Activated CD4-positive, alpha-beta T cell treated with anti-CD3 and anti-CD28 coated beads, Interleukin-2, Interleukin-4, amounts not matched to agents 100 ng/mL and 50 ng/mL, durations not matched to agents 16 hours and 8 hours (primary cell): ENCODE data around the gene ZNF276.
"Not testable (repeated sequence)": the region's sequence is repeated elsewhere in the genome, so short reads cannot be mapped to it uniquely, and the experiment has no call there.

Experiments used
- DNase-seq: peaks from one replicate; pipeline ENCODE4 v3.0.0-alpha.2; 2020; ENCODE audit warnings: low spot score

ZNF276 gene

DNA sequence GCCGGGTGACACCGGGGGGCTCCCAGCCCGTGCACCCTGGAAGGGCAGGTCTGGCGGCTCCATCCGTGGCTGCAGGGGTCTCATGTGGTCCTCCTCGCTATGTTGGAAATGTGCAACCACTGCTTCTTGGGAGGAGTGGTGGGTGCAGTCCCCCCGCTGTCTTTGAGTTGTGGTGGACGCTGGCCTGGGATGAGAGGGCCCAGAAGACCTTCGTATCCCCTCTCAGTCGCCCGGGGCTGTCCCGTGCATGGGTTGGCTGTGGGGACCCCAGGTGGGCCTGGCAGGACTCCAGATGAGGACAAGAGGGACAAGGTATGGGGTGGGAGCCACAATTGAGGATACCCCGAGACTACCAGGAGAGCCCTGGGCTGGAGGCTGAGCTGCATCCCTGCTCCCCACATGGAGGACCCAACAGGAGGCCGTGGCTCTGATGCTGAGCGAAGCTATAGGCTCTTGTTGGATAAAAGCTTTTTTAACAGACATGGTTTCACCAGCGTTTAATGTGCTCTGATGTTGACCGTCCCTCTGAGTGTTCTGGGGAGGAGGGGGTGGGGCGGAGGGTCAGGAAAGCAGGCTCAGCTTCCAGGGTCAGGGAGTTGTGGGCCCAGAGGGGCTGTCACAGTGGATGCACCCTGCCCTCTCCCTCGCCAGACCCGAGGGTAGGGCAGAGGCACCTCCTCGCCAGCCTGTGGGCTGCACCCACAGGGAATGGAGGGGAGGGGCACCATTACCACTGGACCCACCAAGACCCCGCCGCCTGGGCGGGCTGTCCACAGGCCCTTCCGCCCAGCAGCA, 25.3 kb upstream of the ZNF276 start:
- no peak for DNase-seq

DNA sequence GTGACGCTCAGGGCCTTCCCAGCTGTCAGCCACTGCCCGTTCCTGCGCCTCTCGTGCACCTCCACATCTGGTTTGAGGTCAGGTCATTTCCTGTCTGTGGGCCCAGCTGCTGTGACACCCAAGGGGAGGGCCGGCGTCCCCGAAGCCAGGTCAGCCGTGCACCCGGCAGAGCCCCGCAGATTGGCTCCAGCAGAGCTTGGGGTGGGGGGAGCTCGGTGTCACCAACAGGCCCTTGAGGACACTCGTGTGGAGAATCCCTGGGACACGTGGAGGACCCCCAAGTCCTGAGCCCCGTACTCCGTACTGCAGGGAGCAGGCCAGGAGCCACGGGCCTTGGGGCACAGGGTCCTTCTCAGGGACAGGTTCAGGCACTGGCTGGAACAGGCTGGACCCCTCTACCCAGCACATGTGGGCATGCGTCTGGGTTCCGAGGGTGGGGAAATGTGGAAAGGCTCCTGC, 24.6 kb upstream of the ZNF276 start:
- DNase-seq: no peak

DNA sequence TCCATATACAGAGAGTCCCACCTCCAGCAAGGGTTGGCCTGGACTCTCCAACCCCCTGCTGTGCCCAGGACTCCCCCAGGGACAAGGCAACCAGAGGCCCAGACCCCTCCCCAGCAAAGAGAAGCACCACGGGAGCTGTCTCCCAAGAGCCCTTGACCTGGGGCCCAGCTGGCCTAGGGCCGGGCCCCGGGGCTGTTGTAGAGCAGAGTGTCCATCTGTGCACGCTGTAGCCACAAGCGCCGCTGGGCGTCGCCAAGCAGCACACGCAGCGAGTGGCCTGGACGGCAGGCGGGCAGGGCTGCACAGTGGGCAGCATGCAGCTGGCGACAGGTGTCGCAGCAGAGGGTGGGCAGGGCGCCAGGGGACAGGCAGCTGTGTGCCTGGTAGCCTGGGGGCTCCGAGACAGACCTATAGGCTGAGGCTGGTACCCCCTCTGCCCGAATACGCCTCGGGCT, 24.1 kb upstream of the ZNF276 start:
- DNase-seq: no peak

DNA sequence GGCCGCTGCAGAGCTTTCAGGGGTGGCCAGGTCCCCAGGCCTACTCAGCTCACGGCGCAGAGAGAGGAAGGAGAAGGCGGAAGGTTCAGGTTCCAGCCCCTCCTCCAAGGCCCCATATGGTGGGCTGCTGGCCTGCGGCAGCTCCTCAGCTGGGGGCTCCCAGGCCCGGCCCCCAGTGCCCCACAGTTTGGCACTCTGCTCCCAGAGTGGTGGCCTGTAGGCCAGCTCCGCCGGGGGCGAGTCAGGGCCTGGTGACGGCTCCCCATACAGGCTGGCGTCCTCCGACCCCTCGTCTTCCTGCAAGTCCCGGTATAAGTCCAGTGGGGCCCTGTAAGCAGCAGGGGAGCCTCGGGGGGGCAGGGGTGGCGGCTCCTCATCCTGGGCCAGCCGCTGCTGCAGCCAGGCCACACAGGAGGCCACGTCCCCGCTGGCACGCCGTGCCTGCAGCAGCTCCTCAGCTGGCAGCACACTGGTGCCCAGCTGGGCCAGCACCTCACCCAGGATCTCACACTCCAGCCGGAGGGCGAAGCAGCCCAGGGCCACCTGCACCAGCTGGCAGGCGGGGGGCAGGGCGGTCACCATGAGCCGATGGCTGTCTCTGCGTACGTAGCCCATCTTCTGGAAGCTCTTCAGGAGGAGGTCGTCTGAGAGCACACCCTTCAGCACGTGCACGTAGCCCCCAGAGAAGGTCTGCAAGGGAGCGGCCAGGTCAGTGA, 23.6 kb upstream of the ZNF276 start:
- DNase-seq: no peak

DNA sequence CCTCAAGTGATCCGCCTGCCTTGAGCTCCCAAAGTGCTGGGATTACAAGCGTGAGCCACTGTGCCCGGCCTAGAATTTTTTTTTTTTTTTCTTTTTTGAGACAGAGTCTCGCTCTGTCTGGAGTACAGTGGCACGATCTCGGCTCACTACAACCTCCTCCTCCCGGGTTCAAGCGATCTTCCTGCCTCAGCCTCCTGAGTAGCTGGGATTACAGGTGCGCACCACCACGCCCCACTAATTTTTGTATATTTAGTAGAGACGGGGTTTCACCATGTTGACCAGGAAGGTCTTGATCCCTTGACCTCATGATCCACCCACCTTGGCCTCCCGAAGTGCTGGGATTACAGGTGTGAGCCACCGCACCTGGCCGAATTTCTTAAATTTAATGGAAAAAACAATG, 22.6 kb upstream of the ZNF276 start:
- DNase-seq: not testable (repeated sequence)

DNA sequence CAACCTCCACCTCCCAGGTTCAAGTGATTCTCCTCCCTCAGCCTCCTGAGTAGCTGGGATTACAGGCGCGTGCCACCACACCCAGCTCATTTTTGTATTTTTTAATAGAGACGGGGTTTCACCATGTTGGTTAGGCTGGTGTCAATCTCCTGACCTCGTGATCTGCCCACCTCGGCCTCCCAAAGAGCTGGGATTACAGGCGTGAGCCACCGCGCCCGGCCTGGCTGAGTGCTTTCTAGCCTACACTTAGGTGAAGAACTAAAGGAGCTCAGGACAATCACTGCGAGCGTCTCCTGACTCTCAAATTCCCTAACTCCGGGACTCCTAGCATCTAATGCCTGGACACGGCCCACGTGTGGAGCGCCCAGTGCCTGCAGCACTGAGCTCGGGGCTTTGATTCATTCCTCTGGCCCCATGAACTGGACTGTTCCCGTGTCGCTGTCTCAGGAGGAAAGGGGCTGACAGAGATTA, 21.7 kb upstream of the ZNF276 start:
- not testable (repeated sequence) for DNase-seq

DNA sequence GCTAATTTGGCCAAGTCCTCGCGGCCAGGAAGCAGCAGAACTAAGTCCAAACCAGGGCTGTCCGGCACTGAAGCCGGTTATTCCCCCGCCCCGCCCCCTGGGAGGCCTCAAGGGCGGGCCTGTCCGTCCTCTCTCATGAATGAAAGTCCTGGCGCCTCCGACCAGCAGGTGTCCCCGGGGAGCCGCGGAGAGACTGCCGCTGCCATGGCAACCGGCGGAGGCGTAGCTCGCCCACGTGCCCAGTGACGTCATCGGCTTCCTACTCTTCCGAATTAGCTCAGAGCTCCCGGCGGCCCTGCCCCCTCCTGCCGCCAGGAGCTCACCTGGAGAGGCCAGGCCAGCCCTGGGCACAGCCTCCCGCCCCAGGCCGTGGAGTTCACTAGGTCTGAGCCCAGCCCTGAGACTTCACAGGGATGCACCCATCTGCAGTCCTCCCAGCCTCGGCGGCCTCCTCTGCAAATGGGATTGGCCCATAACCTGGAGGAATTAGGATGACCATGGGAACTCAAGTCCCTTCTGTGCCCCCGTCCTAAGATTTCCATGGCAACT, 21.2 kb upstream of the ZNF276 start:
- peak; percentile 96 for DNase-seq

DNA sequence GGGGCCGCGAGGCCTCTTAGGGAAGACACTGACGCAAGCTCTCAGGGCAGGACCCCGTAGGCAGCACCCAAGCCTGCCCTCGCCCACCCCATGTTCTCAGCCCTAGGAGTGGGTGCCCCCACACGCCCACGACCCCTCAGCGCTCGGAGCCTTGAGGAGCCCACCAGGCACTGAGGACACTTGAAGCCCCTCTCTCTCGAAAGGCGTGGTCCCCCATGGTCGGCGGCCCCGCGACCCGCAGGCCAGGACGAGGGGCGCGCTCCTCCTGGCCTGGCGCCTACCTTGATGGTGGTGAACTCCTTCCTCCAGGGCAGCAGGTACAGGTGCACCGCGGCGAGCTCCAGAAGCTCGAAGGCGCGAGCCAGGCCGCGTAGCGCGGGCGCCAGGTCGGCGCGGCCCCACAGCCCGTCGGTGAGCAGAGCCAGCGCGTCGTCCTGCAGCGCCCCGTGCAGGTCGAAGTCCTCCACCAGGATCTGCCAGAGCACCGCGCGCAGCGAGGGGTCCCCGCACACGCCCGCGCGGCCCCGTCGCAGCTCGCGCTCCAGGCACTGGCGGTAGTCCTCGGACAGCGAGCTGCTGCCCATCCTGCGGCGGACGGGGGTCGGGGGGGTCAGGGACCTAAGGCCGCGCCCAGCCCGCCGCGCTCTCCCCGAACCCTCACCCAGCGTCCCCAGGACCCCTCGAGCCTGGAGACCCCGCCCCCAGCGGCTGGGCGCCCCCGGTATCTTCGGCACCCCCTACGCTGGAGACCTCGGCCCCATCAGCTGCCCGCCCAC, 20.5 kb upstream of the ZNF276 start:
- no peak for DNase-seq

DNA sequence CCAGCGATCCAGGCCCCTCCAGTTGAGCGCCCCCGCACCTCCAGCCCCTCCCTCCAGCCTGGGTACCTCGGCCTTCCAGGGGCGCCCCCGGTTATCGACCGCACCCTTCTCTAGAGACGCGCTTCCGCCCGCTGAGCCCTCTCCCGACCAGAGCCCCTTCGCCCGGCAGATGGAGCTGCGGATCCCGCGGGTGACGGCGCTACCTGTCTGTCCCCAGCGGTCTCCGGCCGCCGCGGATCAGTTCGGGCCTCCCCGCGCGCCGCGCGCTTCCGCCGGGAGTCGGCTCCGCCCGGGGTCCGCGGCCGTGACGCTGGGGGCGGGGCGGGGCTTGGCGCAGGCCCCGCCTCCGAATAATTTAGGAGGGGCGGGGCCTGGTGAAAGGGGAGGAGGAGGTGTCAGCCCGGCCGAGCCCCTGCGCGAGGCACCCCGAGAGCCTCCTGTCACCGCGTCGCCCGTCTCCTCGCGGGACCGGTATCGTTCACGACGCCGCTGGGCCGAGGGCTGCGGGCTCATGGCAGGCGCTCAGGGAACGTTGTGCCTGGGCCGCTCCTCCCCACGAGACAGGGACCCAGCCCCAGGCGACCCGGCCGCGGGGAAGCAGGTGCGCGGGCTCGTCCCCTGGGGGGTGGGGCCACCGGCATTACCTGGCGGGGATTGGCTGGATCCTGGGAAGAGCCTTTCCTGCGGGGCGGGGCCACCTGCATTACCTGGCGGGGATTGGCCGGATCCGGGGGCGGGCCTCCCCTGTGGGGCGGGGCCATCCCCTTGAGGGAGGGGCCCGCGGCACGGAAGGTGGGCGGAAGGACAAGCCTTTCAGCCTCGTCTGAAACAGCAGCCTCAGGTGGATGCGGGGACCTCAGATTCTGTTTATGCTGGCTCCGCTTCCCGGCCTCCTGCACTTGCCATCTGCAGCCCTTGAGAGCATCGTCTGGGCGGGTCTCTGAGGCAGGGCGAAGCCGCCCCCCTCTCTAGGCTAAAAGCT, 19.6 kb upstream of the ZNF276 start, which contains the start of gene SPATA2L:
TSS of gene SPATA2L (minus strand) at position 281 of the 982 bp plus-strand sequence. CDS start 473 bp downstream, outside the sequence.
- DNase-seq: peak; percentile 95

DNA sequence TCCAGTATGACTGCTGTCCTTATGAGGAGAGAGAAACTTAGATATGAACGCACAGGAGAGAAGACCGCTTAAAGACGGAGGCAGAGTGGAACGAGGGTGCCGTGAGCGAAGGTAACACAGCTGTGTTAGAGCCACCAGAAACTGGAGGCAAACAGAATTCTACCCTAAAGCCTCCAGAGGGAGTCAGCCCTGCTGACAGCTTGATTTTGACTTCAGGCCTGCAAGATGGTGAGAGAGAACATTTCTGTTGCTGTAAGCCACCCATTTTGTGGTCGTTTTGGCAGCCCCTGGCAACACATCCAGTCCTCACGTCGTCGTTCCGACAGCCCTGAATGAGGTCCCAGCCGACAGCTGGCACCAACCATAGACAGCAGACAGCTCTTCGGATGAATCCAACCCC, 17.1 kb upstream of the ZNF276 start:
- no peak for DNase-seq

DNA sequence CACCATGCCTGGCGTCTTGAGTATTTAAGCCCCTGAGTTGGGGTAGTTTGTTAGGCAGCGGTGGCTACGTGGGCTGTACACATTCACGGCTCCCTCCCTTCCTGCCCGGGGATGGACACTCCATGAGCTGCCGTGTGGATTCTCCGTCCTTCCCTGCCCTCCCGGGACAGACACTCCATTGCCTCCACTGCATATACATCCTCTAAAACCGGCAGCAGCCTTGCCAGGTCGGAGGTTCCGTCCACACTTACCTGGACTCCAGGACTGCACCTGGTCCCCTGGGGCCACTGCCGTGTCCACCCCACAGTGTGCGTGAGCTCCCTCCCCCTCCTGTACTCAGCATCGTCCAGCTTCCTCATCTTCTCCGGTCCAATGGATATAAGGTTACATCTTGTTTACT, 16.3 kb upstream of the ZNF276 start:
- no peak for DNase-seq

DNA sequence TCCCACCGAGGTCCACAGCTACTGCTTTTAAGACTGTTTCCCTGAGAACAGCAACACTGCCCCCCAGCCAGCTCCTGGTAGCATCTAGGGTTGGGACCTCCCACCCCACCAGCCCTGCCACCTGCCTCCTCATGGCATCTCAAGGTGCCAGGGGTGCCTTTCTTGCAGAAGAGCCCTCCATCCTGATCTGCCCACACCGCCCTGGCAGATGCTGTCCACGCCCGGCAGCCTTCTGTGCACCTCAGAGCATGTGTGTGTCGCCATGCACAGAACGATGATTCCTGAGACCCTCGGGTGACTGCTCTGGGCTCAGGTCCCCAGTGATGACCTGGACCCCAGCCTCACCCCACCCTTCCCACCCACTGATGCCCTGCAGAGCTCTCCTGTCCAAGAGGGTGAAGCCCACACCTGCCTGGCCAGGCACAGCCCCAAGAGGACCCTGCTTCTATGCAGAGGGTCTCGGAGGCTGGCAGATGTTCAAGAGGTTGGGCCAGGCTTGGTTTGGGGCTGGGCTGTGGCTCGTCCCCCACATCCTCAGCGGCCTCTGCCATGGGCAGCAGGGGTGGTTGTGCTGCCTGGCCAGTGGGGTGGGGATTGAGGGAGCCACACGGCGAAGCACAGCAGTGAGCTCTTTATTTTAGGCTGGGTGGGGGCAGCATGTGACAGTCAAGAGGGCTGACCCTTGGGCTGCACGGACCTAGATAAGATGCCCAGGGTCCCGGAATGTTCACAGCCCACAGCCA, 14.6 kb upstream of the ZNF276 start:
- no peak for DNase-seq

DNA sequence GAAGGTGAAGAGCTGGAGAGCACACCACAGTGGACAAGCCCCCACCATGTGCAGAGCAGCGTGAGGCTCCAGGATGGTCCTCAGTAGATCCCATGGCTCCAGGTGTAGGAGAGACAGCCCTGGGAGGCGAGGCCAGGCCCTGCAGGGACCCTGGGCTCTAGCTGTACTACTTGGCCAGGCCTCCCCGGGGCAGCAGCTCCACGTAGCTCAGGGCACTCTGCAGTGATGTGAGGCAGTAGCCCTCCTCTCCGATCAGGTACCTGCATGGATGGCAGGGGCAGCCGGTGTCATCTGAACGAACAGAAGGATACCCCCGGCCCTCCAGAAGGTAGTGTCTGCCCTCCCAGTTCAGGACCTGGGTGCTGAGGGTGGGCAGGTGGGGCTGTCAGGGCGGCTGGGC, 13.6 kb upstream of the ZNF276 start:
- no peak for DNase-seq

DNA sequence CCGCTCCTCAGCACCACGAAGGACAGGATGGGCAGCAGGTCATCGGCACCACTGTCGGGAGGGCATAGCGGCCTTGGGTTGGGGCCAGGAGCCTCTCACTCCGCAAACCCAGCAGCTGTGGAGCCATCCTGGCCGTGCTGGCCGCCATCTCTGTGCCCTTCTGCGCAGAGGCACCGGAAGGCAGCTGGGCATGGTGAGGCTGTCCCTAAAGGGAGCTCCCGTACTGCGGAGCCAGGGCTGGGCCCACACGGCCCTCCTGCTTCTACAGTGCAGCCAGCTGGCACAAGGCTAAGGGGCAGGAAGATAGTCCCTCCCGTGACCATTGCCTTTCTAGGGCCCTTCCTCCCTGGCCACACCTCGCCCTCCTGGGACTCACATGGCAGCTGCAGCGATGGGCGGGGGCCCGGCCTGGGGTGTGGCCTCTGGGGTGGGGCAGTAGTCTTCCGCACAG, 12.8 kb upstream of the ZNF276 start:
- DNase-seq: no peak

DNA sequence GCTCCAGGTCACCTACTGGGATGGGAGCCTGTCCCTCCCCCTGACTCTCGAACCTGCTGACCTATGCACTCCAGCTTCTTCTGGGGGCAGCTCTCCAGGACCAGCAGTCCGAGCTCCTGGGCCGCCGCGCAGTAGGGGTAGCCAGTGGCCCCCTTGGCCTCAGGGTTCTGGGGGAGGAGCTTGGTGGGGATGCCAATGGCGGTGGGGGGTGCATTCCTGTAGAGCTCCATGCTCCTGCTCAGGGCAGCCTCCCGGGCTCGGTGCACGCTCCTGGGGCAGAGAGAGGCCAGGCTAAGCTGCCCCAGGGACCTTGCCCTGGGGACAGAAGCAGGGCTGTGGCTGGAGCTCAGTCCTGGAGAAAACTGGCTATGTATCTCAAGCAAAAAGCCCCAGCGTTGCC, 12.2 kb upstream of the ZNF276 start:
- no peak for DNase-seq

DNA sequence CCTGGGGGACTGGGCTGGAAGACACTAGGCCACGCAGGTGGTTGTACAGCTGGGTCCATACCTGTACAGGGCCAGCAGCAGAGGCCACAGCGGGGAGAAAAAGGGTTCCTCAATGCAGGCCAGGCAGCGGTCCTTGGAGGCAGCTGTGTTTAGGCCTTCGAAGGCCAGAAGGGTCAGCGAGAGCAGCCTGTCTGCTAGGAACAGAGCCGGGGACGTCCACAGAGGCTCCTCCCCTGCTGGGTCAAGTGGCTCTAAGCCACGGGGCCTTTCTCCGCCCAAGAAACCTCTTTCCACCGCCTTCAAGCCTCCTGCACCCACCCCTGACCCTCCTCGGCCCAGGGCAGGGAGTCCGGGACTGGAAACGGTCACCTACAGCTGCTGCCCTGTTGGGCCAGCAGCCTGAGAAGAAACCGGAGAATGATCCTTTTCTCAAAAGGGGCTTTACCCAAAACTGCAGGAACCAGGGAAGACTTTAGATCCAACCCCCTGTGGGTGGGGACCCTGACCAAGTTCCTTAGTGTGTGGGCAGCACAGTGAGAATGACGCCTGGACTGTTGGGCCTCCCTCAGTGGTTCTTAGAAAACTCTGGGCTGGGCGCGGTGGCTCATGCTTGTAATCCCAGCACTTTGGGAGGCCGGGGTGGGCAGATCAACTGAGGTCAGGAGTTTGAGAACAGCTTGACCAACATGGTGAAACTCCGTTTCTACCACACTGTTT, 11.5 kb upstream of the ZNF276 start:
- no peak for DNase-seq

DNA sequence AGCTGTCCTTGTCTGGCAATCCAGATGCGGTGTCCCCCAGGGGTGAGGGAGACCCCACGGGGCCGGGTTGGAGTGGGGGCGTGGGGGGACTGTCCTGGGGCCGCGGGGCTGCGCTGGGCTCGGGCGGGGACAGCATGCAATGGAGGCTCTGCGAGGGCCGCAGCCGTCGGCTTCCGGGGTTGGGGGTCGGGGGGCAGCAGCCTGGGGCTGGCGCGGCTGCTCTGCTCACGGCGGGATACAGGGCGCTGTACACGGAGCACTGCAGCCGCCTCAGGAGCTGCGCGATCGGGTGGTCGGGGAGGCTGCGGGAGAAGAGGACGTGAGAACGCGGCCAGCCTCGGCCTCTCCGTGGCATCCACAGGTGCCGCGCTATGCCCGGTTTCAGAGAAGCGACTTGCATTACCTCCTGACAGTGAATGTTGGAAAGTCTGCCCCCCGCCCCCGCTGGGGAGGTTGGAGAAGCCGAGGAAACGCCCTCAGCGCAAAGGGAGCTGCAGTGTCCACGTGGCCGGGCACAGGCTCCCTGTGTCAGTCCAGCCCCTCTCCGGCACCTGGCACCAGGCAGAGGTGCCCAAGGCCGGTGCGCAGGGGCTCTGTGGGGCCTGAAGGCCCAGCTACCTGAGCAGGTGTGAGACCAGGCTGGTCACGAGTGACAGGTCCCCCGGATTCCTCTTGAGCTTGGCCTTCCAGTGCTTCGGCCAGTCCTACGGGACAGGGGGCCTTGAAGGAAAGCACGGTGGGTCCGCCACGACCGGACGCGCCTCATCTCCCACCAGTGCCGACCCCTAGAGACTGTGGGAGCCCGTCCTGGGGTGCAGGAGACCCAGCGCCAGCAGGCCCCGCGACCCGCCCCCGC, 10.4 kb upstream of the ZNF276 start:
- no peak for DNase-seq

DNA sequence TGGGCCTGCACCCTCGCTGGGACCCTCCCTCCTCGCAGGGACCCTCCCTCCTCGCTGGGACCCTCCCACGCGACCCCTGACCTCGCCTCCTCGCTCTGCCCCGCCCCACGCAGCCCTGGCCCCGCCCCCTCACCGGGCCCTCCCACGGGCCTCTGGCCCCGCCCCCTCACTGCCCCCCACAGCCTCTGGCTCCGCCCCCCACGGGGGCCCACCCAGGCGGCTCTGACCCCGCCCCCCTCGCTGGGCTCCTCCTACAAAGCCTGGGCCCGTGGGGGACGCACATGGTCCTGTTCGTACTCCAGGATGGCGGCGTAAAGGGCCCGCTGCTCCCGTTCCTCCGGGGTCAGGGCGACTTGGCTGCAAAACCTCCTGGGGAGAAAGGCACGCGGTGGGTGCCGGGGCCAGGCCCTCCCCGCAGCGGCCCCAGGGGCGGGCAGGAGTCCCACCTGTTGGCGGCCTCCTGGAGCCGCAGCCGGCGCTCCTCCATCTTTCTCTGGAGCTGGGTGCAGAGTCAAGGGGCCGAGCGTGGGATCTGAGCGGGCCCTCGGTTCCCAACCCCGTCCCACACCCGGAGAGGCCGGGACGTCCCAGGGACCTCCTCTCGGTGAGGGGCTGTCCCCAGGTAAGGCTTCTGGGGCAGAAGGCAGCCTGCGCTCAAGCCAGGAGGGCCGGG, 9.6 kb upstream of the ZNF276 start:
- DNase-seq: peak; percentile 86
